Fibroblast of skin of abdomen (primary cell): Measurements from ENCODE around the gene SMIM5.
A peak's percentile ranks its signal among the peaks of the same experiment; 100 is the strongest.
"Not testable (repeated sequence)": the region's sequence is repeated elsewhere in the genome, so short reads cannot be mapped to it uniquely, and the experiment has no call there.

Source experiments
- DNase-seq: peaks from one replicate; pipeline ENCODE4 v3.0.0-alpha.2; 2013

Gene SMIM5

DNA sequence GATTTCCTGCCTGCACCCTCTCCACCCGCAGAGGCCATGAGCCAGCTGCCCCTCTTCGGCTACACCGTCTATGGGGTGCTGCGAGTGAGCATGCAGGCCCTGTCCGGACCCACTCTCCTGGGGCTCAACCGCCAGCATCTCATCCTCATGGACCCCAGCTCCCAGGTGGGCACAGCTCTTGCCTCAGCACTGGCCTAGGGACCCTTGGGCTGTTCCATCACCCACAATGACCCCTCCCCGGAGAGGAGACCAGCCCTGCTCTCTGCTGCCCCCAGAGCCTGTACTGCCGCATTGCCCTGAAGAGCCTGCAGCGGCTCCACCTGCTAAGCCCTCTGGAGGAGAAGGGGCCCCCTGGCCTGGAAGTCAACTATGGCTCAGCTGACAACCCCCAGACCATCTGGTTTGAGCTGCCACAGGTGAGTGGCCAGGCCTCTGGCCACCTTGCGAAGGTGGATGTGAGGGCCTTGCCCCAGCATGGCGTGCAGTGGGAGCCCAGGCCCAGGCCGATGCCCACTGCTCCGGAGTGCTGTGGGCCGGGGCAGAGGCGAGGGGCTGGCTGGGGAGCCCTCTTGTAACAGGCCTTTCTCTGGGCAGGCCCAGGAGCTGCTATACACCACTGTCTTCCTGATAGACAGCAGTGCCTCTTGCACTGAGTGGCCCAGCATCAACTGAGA is 7.3 kb upstream of the SMIM5 start:
- no peak for DNase-seq

DNA sequence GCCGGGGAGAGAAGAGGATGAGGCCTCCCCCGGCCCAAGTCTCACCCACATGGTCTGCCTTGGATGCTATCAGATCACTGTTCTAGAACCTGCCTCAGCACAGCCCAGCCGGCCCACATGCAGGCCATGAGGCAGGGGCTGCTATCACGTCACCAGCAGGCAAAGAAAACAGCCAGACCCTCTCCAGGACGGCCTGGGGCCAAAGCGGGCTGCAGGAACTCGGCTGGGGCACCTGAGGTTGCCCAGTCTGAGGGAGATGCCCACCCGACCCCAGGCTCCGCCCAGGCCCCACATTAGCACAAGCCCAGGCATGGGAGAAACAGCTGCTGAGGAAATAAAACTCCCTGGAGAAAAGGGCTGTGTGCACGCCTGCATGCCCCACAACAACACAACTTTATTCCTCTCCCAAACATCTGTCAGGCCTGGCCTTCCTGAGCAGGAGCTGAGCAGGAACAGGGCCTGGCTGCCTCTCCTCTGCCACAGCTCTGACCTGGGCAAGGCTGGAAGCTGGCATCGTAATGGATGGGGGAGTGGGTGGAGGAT is 6.7 kb upstream of the SMIM5 start:
- DNase-seq, result no peak

- no peak for DNase-seq
These were observed 6.1 kb upstream of the SMIM5 start for GRCh38 chr17:75627094-75627493.

DNA sequence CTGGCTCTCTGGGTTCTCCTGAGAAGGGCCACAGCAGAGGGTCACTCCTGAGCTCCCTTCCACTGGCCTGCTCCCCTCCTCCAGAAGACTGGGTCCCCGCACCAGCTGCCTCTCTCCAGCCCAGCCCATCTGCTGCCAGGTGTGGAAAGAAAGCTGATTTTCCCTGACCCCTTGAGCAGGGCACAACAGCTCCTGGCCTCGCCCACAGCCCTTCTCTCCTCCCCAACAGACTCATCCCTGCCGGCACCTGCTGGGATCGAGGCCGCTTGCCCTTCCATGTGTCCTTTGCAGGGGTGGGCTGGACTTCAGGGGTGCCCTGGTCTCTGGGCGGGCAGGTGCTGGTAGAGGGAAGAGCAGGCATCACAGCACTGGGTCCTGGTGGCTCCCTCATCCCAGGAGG is 4.8 kb upstream of the SMIM5 start:
- DNase-seq, result no peak

DNA sequence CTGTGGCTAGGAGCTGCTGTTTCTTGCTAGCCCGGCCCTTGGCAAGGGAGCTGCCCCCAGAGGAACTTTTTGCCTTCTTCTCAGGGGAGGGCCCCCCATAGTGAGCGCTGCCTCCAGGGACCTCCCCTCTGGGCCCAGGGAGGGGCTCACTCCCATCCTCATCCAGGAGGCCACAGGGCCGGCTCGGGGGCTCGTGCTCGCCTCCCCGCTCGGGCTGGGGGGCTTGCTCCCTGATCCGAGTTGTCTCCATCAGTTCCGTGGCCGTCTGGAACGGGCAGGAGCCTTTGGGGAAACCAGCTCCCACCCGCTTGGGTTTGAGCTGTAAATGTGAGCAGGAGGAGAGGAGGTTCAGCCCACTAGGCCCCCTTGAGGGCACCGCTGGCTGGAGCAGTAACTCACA is 4.1 kb upstream of the SMIM5 start:
- no peak for DNase-seq

DNA sequence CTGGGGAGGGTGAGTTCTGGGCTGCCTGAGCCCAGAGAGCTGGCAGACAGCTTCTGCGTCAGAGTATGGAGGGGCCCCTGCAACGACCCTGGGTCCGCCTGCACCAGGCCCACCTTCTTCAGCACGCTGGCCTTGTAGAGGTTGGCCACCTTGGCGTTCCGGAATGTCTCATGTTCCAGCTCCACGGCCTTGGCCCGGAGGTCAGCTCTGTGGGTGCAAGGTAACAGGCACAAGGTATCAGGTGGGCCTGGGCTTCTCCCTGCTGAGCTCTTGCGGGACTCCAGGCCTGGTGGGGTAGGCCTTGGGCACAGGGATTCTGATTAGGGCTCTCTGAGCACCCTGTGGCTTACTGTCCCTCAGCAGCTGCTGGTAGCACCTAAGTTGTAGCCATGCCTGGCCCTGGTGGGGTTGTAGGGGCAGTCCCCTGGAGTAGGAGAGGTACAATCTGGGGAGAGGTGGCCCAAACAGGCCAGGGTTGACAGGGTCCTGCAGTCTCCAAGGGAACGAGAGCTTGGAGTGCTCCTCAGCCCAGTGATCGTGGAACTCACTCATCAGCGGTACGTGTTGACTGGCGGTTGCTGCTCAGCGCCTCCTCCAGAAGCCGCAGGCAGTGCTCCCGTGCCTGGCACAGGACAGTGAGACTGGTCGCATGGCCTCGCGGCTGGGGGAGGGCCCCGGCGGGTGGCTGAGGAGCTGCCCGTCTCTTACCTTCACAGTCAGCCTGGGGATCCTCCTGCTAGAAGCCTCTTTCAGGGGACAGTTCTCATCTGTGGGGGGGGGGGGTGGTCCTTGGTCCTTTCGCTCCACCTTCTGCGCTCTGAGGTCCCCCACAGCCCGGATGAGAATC is 2.9 kb upstream of the SMIM5 start:
- DNase-seq, result no peak

GRCh38 chr17:75631353-75631752 is 1.9 kb upstream of the SMIM5 start:
- DNase-seq, result no peak

GRCh38 chr17:75632428-75632827 is 806 bp upstream of the SMIM5 start:
- no peak for DNase-seq

DNA sequence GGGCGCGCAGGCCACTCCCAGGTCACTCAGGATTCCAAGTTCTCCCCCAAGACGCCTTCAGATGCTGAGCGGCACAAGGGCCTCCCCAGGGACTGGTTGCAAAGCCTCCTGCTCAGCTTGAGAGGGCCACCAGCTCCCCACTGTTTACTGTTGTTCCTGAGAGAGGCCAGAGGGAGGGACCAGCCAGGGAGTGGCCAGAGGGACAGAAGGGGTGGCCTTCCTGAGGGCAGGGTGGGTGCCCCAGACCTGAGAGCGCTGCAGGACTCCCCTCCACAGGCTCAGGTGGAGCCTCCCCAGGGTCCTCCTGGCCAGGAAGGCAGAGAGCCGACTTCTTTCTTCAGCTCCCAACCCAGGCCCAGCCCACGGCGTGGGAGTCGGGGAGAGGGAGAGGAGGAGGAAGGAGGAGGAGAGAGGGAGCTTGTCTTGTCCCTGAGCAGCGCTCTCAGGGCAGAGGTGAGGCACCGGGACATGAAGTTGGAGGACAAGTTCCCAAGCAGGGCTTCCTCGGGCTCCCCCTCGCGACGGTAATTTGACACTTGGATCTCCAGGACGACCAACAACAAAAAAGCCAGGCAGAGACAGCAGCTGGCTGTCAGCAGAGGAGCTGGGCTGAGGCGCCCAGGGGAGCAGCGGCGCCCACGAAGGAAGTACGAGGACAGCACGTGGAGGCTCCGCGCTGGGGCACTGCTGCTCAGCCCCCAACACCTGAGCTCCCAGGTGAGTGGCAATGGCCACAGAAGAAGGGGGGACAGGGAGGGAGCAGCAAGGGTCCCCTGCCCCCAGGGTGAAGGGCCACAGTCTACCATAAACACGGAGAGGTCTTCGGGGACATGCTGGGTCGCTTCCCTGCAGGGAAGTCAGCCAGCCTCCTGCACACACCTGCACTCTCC is 497 bp downstream of the SMIM5 start:
- peak; percentile 82 for DNase-seq

- DNase-seq, result no peak
These were observed 1.1 kb downstream of the SMIM5 start for GRCh38 chr17:75634376-75634740.

DNA sequence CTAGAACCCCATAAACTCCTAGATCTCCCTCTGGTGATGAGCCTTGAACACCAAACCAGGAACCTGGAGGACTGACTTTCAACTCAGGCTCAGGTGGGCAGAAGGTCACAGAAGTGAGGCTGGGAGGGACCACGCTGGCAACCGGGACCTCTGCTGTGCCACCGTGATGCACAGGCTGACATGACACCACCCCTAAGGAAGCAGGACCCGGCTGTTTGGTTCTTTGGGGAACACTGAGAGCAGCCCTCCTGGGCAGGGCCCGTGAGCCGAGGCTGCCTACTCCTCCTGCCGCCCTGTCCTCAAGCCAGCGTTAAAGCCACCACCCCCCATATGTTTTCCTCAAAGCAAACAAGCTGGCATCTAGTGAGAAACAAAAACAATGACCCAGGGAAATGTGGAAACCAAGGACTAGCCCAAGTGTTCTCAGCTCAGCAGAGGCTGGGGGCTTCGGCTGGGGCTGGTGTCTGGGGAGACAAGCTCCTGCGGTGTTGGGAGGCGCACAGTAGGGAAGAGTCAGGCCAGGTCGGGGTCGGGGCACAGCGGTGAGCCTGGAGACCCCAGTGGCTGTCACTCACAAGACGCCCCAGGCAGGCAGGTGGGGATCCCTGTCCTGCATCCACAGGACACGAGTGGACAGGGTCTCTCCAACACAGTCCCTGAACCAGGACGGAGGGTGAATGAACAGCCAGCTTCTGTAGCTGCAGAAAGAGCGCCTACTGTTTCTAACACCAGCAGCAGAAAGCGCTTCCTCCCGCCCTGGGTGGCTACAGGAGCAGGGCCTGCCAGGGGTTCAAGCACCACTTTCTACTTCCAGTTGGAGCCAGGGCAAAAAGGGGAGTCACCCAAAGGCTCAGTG is 1.7 kb downstream of the SMIM5 start:
- no peak for DNase-seq

DNA sequence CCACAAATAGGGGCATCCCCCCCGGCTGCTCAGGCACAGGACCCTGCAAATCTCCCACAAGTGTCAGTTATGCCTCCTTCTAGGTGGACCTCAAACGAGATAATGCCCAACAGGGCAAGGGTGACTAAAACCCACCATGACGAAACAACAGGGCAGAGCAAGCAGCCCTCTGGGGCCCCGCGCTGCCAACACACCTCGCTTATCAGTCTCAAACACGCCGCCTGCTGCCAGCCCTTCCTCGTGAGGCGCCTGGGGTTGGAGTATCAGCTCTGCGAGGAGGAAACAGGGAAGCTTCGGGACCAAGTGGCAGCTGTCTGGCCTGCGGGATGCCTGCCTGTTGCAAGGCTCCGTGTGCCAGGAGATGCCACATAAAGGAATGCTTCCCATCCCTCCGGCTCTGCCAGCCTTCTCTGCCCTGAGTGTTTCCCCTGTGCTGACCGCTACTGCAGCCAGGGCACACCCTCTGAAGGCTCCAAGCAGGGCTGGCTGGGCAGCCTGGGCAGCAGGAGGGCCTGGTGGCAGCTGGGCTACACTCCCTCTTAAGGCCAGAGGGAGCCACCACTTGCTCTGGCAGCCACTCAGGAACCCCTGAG is 2.5 kb downstream of the SMIM5 start:
- DNase-seq, result no peak

GRCh38 chr17:75636381-75637142 is 3.3 kb downstream of the SMIM5 start:
- DNase-seq, result no peak

DNA sequence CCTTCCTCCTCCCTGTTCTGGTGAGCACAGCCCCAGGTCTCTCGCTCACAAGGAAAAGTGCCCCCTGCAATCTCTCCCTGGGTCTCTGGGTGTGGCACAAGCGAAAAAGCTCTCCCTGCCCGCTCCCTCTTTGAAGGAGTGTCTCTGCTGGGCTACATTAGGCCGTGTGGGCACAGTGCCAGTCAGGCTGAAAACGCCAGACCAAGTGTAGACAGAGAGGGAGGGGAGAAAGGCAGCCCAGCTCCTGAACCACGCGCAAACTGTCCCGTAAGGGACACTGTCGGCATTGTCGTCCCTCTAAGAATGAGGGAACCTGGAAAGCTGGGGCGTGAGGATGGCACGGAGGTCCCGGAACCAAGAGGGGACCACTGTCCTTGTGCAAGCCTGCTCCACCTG is 3.9 kb downstream of the SMIM5 start:
- DNase-seq, result no peak

- DNase-seq, result no peak
These were observed 4.3 kb downstream of the SMIM5 start for GRCh38 chr17:75637551-75637950.

- not testable (repeated sequence) for DNase-seq
These were observed 4.8 kb downstream of the SMIM5 start for GRCh38 chr17:75638039-75638438.

- no peak for DNase-seq
These were observed 5.7 kb downstream of the SMIM5 start for GRCh38 chr17:75638893-75639292.

GRCh38 chr17:75639327-75639726 is 6.1 kb downstream of the SMIM5 start:
- DNase-seq, result no peak

GRCh38 chr17:75639771-75640555 is 6.7 kb downstream of the SMIM5 start:
- DNase-seq, result no peak

DNA sequence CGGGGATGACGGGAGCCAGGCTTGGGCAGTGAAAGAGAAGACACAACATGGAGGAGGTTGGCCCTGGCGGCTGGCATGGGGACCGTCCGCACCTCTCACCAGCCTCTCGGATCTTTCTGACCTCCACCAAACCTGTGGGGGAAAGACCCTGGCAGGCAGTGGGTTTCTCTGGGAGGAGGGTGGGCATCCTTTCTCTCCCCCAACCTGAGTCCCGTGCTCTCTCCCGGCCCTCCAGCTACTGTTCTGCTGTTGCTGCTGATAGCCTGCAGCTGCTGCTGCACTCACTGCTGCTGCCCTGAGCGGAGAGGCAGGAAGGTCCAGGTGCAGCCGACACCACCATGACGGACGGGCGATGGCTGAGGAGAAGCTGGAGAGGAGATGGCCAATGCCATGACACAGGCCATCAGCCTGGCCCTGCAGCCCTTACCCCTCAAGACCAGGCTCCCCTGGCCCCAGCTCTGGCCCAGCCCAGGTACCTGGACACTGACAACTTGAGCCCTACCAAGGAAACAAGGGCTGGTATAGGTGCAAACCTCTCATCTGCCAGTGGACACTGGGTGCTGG is 7.4 kb downstream of the SMIM5 start:
- DNase-seq, result no peak
